Lung microvascular endothelial cell (primary cell): ENCODE results near the gene CD164L2. TPM values are rescaled to one million over a fixed set of nuclear protein-coding genes. Genes with fewer than 3 reads are reported as not detected.
"Not testable (repeated sequence)": the region's sequence is repeated elsewhere in the genome, so short reads cannot be mapped to it uniquely, and the experiment has no call there.

Source experiments
- DNase-seq, 2 donors: peaks; one replicate each; pipeline versions ENCODE4 v3.0.0 to v3.0.0-alpha.2; 2010; ENCODE audit warnings: low read depth in 2 of 2
- total RNA-seq: library from RNA; depleted of rRNA; stranded (reverse); fragments of >200 nt; gene quantifications from 2 replicates; pipeline ENCODE4 v1.2.1, GENCODE V29; 2014

Gene CD164L2
- total RNA-seq, 1 donor from 2014 or later = not detected

DNA sequence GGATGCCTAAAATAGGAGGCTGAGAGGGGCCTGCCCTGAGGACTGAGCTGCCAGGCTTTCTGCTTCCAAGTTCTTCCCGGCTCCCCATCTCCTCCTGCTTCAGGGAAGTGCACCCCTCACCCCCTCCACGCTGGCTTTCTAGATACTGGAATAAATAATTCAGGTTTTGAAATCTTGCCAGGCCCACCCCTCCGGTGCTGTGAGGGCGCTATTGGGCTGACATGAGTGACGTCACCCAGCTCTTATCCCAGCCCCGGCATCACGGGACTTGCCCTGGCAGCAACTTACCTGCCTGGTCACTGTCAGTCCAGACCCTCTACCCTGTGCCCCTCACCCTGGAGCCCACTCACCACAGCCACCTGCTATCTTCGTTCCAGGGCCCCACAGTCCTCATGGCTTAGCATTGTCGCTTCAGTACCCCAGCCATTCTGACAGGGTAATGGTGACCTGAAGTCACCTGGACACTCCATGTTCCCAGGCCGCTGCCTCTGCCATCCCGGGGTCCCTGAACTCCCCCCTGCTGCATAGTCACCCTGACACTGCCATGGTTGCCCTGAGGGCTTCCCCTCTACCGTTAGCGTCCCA is 8.5 kb upstream of the CD164L2 start:
- peak; percentile 49 to 88 for DNase-seq

- peak; percentile 43 to 60 for DNase-seq
These were observed 5.3 kb upstream of the CD164L2 start for GRCh38 chr1:27388337-27389005.

- DNase-seq = not testable (repeated sequence)
These were observed 1.7 kb upstream of the CD164L2 start for GRCh38 chr1:27384797-27385196.

DNA sequence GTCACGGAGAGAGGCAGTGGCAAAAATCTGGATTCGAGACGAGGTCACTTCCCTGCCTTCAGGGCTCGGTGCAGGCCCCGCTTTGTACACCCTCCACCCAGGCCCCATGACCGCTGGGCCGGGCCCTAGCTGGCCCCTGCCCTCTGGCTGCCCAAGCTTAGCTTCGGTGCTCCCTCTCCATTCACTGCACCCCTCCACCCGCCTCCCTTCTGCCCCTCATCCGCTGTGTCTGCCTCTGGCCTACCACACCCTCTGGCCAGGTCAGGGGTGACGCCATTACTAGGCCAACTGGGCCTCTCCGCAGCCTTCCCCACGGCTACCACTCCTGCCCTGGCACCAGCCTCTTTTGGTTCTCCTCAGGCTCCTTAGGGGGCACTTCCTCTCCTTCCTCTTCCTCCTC is 528 bp upstream of the CD164L2 start:
- DNase-seq = no peak

DNA sequence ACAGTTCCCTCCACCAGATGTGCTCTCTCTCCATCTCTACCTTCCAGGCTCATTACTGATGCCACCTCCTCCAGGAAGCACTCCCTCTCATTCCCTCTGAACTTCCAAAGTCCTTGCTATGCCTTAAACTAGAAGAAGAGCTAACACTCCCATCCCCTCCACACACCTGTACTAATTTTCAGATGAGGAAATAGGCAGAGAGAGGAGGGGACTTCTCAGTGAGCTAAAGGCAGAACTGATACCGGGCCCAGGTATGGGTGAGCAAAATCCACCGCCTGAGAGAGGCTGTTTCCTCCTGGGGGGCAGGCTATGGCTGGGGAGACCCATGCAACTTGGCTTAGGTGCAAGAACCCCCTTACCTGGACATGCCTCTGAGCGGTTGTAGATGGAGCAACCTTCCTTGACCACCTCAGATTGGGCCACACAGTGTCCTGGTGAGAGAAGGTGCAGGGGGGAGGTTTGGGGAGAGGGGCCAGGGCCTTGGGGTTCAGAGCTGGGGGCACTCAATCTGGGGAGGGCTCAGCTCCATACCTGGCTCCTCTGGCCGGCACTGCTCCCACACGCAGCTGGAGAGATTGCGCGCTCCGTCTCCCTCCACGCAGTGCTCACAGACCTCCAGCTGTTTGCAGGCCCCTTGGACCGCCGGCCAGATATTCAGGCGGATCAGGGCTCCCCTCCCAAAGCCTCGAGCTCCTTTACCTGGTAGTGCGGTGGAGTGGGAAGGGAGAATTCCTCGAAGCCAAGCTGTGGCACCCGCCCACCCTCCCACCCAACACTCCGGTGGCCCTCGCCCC is 967 bp downstream of the CD164L2 start:
- no peak for DNase-seq

- DNase-seq = no peak
These were observed 2.1 kb downstream of the CD164L2 start for GRCh38 chr1:27380766-27381733.

DNA sequence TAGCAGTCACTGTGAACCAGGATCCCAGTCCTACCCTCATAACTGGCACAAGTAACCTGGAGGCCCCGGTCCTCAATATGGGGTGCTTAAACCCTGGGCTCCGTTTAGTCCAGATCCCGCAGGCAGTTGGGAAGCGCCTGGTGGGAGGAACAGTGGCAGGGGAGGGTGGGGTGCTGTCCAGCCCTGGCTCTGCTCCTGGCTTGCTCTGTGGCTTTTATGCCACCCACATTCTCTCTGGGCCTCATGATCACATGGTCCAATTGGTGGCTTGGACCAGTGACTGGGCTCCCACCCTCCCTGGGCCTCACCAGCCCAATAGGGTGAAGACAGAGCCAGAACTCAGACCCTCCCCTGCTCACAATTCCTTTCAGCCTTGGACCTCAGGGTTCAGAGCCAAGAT is 2.9 kb downstream of the CD164L2 start:
- DNase-seq = no peak

GRCh38 chr1:27379564-27380122 is 3.5 kb downstream of the CD164L2 start:
- no peak for DNase-seq

GRCh38 chr1:27377760-27378495 is 5.2 kb downstream of the CD164L2 start:
- no peak for DNase-seq

GRCh38 chr1:27374362-27375086 is 8.6 kb downstream of the CD164L2 start, which contains the start of gene FCN3:
Gene FCN3 (minus strand): TSS chr1:27374824. CDS start chr1:27374818, 6 bp downstream.
- DNase-seq = no peak

- no peak for DNase-seq
These were observed 10.1 kb downstream of the CD164L2 start for GRCh38 chr1:27372808-27373690.

DNA sequence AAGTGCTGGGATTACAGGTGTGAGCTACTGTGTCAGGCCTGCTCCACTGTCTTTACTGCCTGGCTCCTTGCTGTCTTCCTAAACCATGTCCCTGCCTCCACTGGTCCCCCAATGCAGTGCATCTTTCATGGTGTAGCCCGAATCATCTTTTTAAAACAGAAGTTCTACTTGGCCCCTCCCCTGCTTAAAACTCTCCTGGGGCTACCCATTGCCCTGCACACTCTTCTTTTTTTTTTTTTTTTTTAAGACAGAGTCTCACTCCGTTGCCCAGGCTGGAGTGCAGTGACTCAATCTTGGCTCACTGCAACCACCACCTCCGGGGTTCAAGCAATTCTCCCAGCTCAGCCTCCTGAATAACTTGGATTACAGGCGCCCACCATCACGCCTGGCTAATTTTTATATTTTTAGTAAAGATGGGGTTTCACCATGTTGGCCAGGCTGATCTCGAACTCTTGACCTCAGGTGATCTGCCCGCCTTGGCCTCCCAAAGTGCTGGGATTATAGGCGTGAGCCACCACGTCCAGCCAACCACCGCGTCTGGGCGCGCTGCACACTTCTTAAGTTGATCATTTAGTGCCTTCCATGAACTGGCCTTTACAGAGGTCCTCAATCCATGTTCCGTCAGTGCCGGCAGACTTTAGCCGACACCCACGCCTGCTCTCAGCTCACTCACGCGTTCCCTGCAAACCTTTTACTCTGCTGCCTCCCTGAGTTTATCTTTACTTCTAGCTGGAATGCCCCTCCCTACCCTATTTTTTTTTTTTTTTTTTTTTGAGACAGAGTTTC is 10.9 kb downstream of the CD164L2 start:
- DNase-seq = no peak

- peak in 1 of 2 donors; percentile 43 for DNase-seq
These were observed 14.1 kb downstream of the CD164L2 start for GRCh38 chr1:27368869-27369582.

GRCh38 chr1:27367160-27367650 is 15.9 kb downstream of the CD164L2 start:
- no peak for DNase-seq

DNA sequence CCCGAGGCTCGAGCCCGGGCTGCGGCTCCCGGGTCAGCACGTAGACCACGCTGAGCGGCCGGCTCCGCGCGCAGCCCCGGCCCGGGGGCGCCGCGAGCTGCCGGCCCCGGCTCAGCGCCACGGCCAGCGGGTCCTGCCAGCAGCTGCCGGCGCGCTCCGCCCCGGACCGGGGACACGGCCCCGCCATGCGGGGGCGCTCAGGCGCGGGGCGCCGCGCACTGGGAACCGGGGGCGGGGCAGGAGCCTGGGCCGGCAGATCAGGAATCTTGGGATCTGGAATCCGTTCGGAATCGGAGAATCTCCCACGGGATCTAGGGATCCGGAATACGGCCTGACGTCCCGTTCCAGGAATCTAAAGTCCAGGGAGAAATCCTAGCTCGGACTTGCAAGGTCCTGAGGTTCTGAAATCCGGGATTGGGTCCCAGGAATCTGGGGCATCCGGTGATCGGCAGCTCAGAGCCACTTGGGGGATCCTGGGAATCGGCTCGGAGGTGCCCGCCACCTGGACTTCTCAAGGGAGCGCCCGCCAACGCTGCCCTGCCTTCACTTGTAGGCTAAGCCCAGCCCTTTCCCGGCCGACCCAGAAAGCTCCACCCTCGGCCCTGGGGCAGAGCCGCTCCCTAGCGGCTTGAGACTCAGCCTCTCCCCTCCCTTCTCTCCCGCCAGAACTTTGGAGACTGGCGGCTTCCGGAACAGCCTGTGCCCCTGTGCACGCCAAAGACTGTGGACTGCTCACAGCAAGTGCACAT is 16.5 kb downstream of the CD164L2 start, which contains the start of gene MAP3K6:
Gene MAP3K6, minus strand, starts transcription at position 551 of the 749 bp plus-strand sequence. Its CDS starts 364 bp downstream, at position 187.
- peak; percentile 71 to 73 for DNase-seq

DNA sequence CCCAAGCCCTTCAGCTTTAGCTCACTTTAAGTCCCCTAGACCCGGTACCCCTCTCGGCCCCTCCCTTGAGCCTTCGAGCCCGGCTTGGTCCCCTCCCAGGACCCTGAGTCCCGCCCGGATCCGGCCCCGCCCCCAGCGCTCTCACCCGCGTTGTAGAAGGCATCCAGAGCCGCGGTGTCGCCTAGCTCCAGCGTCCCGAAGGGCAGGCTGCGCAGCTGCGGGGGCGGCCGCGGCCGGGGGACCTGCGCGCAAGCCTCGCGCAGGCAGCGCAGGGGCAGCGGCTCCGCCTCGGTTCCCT is 17.1 kb downstream of the CD164L2 start:
- peak; percentile 77 to 80 for DNase-seq
